ENCODE data around the gene FAM47B.

The FAM47B gene

DNA sequence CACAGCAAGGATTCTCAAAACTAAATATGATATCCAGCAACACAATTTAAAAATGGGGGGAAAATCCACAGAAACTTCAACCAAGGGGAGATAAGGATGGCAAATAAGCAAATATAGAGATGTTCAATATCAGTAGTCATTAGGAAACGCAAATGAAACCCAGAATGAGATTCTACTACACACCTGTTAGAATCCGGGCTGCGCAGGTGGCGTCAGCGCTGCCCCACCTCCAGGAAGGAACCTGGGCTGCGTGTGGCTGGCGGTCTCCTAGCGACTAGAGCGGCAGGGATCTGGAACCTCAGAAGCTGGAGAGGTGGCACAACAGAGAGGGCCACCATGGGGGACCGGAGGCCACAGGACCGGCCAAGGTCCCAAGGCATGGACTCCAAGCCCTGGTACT is at the start of gene FAM47B:
FAM47B (plus strand) TSS at position 301 of the 400 bp plus-strand sequence; CDS start at position 337, 36 bp downstream.
- DNase-seq (ENCODE audit: low read depth in 2 of 2) = no peak

- no peak for DNase-seq (ENCODE audit: low read depth in 2 of 2)
Measured at GRCh38 chrX:34893741-34894140, 48.9 kb upstream of the FAM47B start.

DNA sequence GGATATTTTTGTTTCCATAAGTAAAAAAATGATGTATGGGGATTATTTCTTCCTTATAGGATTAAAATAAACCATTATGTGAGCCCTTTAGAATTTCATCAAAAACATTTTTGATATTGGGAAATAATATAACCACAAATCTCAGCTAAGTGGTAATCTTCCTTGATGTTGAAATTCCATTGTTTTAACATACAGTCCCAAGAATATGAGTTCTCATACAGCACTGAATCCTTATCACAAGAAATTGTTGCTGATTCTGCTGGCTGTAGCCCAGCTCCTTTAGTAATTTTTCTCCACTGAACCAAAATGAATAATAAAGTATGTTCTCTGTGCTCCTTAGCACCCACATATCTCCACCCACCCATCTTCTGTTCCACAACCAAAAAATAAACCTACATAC is 41.9 kb upstream of the FAM47B start:
- DNase-seq (ENCODE audit: low read depth in 2 of 2) = no peak

GRCh38 chrX:34901761-34902160 is 40.8 kb upstream of the FAM47B start:
- no peak for DNase-seq (ENCODE audit: low read depth in 2 of 2)

- no peak for DNase-seq (ENCODE audit: low read depth in 2 of 2)
Measured at GRCh38 chrX:34903316-34903715, 39.3 kb upstream of the FAM47B start.

GRCh38 chrX:34909151-34909550 is 33.4 kb upstream of the FAM47B start:
- DNase-seq (ENCODE audit: low read depth in 2 of 2) = no peak

DNA sequence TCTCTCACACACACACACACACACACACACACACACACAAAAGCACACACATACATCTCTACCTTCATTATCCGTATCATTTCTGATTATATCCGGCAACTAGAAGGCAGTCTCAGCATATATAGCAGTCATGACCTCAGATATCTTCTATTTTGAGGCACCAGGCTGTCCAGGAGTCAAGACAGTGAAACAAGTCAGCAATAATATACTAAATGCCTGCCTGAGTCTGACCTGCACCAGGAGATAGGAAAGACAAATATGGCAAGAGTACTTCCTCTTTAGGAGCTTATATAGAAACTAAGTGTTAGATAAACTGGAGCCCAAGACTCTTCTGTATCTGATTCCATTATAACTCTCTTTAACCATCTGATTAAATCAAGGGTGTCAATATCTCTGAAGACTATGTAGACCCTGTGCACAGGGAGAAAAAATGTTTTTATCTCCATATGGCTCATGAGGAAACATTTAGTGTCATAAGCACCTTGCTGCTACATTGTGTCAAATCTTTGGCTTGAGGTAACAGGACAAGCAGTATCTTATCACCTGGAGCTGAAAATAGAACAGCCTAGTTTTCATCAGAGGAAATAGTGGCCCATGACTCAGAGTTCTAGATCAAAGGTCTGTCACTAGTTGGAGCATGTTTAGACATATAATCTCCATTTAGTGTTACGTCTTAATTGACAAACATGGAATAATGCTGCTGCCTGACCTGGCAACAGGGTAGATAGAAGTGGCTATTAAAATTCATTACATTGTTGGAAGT is 27.0 kb upstream of the FAM47B start:
- DNase-seq (ENCODE audit: low read depth in 2 of 2) = no peak

GRCh38 chrX:34917146-34917545 is 25.4 kb upstream of the FAM47B start:
- no peak for DNase-seq (ENCODE audit: low read depth in 2 of 2)

DNA sequence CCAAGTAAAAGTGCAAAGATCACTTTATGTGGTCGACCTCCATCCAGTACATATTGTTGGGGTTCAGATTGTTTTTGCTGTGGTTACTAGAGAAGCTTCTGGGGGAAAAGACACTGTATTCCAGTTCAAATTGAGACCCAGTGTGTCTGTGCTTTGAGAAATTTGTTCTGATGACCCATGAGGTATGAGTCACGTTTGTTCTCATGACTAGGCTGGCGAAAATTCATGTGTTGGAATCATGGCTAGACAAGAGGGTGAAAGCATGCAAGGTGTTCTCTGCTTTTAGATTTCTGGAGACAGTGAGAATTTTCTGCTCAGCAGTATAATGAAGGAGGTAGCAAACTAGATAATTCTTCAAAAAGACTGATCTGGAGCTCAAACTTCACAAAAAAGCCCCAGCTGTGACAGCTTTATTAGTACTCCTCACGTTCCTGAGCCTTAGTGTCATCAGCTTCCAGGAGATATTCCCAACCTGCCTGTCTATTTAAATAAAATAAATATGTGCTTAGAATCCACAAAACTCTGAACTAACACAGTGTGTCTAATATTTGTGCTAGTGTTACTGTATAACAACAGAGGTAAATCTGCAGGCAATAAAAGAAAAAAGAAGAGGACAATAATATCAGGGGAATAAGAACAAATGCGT is 24.4 kb upstream of the FAM47B start:
- DNase-seq (ENCODE audit: low read depth in 2 of 2) = no peak

- DNase-seq (ENCODE audit: low read depth in 2 of 2) = no peak
Measured at GRCh38 chrX:34918856-34919255, 23.7 kb upstream of the FAM47B start.

DNA sequence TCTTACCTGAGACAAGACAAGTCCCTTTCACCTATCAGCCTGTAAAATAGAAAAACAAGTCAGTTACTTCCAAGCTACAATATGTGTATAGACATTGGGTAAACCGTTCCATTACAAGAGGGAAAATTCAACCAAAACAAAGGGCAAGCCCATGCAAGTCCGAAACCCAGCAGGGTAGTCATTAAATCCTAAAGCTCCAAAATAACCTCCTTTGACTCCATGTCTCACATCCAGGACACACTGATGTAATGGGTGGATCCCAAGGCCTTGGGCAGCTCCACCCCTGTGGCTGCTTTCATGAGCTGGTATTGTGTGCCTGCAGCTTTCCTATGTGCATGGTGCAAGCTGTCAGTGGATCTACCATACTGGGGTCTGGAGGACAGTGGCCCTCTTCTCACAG is 14.7 kb upstream of the FAM47B start:
- no peak for DNase-seq (ENCODE audit: low read depth in 2 of 2)

DNA sequence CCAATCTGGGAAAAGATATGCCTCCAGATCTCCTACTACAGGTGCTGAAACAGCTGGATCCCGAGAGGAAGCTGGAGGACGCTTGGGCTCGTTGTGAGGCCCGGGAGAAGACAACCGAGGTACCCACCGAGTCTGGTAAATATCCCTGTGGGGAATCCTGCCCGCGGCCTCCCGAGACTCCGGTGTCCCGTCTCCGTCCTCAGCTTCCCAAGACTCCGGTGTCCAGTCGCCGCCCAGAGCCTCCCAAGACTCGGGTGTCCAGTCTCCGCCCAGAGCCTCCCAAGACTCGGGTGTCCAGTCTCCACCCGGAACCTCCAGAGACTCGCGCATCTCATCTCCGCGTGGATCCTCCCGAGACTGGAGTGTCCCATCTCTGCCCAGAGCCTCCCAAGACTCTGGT is 639 bp downstream of the FAM47B start:
- no peak for DNase-seq (ENCODE audit: low read depth in 2 of 2)

GRCh38 chrX:34956916-34957315 is 14.3 kb downstream of the FAM47B start:
- no peak for DNase-seq (ENCODE audit: low read depth in 2 of 2)

DNA sequence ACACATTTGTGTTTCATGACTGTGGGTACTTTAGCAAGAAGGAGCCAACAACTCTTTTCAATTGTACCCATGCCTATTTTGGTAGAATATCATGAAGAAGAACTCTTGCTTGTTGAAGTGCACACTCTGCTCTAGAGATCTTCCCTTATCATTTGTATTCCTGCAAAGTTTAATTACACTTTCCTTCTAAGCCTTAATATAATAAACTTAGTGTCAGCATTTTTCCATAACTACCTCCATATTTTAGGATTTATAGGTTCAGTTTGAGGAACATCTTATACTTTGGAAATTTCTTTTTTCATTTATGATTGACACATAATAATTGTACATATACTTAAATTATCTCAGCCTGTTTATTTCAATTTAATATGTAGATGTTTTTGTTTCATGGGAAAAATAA is 19.1 kb downstream of the FAM47B start:
- no peak for DNase-seq (ENCODE audit: low read depth in 2 of 2)

DNA sequence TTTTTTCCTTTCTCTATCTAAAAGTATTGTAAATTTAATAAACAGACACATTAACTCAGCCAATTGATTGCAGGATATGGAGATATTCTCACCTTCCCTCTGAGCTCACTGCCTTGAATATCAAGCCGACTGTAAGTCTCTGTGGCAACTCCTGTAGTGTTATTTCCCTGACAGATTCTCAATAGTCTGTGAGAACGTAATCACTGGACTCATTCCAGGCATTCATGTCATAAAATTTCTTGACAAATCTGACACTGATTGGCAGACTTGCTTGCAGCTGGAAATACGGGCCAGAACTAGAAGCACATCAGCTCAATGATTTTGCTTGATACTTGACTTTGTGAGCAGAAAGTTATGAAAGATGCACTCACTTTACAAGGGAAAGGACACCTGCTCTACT is 29.6 kb downstream of the FAM47B start:
- DNase-seq (ENCODE audit: low read depth in 2 of 2) = no peak

- no peak for DNase-seq (ENCODE audit: low read depth in 2 of 2)
Measured at GRCh38 chrX:34978171-34978570, 35.6 kb downstream of the FAM47B start.

DNA sequence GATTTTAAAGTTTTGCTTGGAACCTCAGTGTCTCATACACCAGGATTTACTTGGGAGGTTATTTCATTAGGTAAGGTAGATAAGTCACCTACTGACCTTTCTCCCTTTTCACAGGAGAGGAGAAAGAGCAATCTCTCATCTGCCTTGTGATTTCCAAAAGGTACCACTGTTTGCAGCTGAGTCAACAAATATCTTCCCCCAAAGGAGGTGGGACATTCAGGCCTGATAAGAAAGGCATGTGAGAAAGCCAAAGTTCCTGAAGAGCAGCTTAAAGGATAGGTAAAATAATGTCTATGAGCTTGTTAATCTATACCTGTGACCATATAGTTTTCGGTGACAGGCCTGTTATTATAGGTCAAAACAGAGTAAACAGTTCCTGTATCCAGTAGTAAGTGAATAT is 45.0 kb downstream of the FAM47B start:
- no peak for DNase-seq (ENCODE audit: low read depth in 2 of 2)

All from stimulated activated CD8-positive, alpha-beta memory T cell treated with anti-CD3 and anti-CD28 coated beads, Interleukin-7, amount 100 ng/mL, for 1 hour (primary cell).